ENCODE data around the gene SLC39A9.
"Not testable (repeated sequence)": the region's sequence is repeated elsewhere in the genome, so short reads cannot be mapped to it uniquely, and the experiment has no call there.

Gene SLC39A9

DNA sequence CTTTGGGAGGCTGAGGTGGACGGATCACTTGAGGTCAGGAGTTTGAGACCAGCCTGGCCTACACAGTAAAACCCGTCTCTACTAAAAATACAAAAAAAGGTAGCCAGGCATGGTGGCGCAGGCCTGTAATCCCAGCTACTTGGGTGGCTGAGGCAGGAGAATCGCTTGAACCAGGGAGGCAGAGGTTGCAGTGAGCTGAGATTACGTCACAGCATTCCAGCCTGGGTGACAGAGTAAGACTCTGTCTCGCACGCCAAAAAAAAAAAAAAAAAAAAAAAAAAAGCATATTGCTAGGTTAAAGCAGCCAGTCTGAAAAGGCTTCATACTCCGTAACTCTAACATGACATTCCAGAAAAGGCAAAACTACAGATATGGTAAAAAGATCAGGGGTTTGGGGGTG, 7.1 kb upstream of the SLC39A9 start:
- H3K4me3 Mint-ChIP-seq: peak overlapping the region; percentile 64
- H3K9me3 Mint-ChIP-seq (ENCODE audit: low read depth); H3K27me3 Mint-ChIP-seq; H3K27ac Mint-ChIP-seq: not testable (repeated sequence)
- H3K36me3 Mint-ChIP-seq: peaks cover 12% of the 10 kb centered on the region
- peaks cover 75% of the 10 kb centered on the region for H3K4me1 Mint-ChIP-seq (ENCODE audit: low read depth)

DNA sequence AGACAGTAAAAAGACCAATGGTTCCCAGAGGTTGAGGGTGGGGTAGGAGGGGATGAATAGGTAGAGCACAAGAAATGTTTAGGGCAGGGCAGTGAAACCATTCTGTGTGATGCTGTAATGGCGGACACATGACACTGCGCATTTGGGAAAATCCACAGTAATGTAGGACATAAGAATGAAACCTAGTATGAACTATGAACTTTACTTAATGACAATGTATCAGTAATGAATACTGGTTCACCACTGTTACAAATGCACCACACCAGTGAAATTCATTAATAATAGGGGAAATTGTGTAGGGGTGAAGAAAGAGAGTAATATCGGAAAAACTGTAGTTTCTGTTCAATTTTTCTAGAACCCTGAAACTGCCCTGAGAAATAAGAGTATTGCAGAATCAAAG, 6.0 kb upstream of the SLC39A9 start:
- Mint-ChIP-seq H3K9me3 (ENCODE audit: low read depth) (no peaks in the 10 kb centered on the region), H3K4me3 (peak overlapping the region; percentile 22), H3K27ac (peak overlapping the region; percentile 34), H3K27me3 (no peaks in the 10 kb centered on the region), H3K4me1 (ENCODE audit: low read depth) (peaks cover 76% of the 10 kb centered on the region), H3K36me3 (peaks cover 11% of the 10 kb centered on the region)

DNA sequence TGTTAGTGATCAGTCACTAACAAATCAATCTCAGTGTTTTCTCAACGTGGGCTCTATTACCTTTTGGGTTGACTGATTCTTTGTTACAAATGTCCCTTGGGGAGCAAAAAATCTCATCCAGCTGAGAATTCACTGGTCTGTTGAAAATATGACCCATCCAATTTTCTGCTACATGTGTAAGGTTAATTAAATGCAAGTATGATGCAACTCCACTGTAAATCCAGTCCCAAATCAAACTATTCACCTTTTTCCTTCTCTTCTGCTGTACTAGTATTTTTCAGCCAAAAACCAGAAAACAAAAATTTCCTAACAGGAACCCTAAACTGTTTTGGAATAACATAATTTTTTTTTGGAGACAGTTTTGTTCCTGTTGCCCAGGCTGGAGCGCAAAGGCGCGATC, 2.6 kb upstream of the SLC39A9 start:
- Mint-ChIP-seq H3K4me1 (ENCODE audit: low read depth) (peaks cover 72% of the 10 kb centered on the region), H3K9me3 (ENCODE audit: low read depth) (no peaks in the 10 kb centered on the region), H3K27me3 (no peaks in the 10 kb centered on the region), H3K4me3 (peak overlapping the region; percentile 98), H3K36me3 (peaks cover 7% of the 10 kb centered on the region), H3K27ac (peak overlapping the region; percentile 3)

DNA sequence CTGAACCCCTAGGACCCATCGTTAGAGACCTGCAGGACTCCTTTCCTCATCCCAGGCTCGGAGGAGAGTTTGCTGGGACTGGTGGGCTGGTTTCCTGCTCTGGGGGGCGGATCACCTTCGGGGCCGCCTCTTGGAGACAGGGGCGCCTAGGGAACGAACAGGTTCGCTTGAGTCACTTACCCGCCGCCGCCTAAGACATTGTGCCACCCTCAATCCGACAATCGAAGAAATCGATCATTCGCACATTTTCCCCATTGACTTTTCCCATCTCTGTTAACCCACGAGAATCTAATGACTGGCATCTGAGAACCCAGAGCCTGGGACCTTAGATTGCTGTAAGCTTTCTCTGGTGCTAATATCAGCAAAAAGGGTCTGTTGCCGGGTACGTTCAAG, 322 bp downstream of the SLC39A9 start:
- Mint-ChIP-seq H3K4me1 (ENCODE audit: low read depth) (peaks cover 65% of the 10 kb centered on the region), H3K27me3 (no peaks in the 10 kb centered on the region), H3K4me3 (peak overlapping the region; percentile 98), H3K9me3 (ENCODE audit: low read depth) (no peaks in the 10 kb centered on the region), H3K36me3 (peaks cover 5% of the 10 kb centered on the region), H3K27ac (peak overlapping the region; percentile 100)

DNA sequence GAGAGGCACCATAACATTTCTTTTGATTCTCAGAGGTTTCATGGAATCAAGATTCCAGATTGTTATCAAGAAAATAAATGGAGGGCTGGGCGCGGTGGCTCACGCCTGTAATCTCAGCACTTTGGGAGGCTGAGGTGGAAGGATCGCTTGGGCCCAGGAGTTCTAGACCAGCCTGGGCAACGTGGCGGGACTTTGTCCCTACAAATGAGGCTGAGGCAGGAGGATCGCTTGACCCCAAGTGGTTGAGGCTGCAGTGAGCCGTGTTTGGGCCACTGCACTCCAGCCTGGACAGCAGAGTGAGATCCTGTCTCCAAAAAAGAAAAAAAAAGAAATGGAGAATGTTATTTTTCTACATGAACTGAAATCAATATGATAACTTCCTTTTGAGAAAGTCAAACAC, 1.3 kb downstream of the SLC39A9 start:
- H3K9me3 Mint-ChIP-seq (ENCODE audit: low read depth): no peaks in the 10 kb centered on the region
- H3K36me3 Mint-ChIP-seq: peaks cover 9% of the 10 kb centered on the region
- H3K27me3 Mint-ChIP-seq: no peaks in the 10 kb centered on the region
- H3K4me3 Mint-ChIP-seq: peak overlapping the region; percentile 98
- H3K4me1 Mint-ChIP-seq (ENCODE audit: low read depth): peaks cover 67% of the 10 kb centered on the region
- no peak overlapping the region for H3K27ac Mint-ChIP-seq

DNA sequence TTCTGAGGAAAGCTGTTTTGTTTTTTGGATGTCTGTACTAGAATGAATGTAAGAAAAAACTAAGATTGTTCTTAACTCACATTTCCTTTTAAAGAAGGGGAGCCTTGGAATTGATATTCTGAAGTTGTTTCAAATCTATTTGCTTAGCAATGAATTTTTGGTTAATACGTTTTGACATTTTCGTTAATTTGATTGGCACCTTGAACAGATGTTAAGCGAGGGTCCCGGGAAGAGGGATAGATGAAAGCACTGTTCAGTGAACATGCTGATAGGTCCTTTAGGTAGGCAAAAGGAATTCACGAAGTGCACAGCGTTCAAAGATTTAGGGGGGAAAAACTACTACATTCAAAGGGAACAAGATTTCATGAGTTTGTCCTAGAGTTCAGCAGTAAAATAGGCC, 1.7 kb downstream of the SLC39A9 start:
- Mint-ChIP-seq H3K27me3 (no peaks in the 10 kb centered on the region), H3K4me3 (peak overlapping the region; percentile 98), H3K4me1 (ENCODE audit: low read depth) (peaks cover 67% of the 10 kb centered on the region), H3K9me3 (ENCODE audit: low read depth) (no peaks in the 10 kb centered on the region), H3K27ac (no peak overlapping the region), H3K36me3 (peaks cover 10% of the 10 kb centered on the region)

DNA sequence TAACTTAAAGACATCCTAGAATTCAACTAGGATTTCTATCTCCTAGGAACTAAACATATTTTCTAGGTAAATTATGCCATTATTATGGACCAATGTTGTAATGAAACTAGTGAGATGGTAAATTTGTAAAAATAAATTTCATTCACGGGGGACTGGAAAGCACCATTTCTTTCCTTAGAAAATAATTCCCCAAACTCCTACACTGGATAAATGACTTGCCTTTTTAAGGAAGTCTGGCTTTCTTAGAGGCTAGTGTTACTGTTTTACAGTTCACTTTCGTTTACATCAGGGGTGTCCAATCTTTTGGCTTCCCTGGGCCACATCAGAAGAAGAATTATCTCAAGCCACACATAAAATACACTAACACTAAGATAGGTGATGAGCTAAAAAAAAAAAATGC, 3.3 kb downstream of the SLC39A9 start:
- H3K4me1 Mint-ChIP-seq (ENCODE audit: low read depth): peaks cover 55% of the 10 kb centered on the region
- H3K36me3 Mint-ChIP-seq: peaks cover 7% of the 10 kb centered on the region
- no peak overlapping the region for H3K4me3 Mint-ChIP-seq
- no peak overlapping the region for H3K27ac Mint-ChIP-seq
- no peaks in the 10 kb centered on the region for H3K9me3 Mint-ChIP-seq (ENCODE audit: low read depth)
- H3K27me3 Mint-ChIP-seq: no peaks in the 10 kb centered on the region

DNA sequence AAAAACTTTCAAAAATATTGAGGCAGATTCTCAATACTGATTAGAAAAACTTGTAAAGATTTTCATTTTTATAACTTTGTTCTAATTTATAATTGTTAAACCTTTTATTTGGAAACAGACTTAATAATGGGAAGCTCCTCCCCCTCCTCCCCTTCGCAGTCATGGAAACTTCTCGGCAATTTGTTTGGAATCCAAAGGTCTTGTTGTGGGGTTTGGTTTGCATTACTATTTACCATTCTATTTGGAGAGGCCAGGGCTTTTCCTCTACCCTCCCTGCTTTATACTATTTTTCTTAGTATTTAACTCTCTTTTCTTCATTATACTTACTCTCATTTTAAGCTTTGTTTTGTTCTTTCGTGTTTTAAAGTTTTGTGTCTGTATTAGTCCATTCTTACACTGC, 6.0 kb downstream of the SLC39A9 start:
- Mint-ChIP-seq H3K4me1 (ENCODE audit: low read depth) (peaks cover 55% of the 10 kb centered on the region), H3K27me3 (no peaks in the 10 kb centered on the region), H3K4me3 (no peak overlapping the region), H3K9me3 (ENCODE audit: low read depth) (no peaks in the 10 kb centered on the region), H3K36me3 (peaks cover 7% of the 10 kb centered on the region), H3K27ac (peak overlapping the region; percentile 46)

DNA sequence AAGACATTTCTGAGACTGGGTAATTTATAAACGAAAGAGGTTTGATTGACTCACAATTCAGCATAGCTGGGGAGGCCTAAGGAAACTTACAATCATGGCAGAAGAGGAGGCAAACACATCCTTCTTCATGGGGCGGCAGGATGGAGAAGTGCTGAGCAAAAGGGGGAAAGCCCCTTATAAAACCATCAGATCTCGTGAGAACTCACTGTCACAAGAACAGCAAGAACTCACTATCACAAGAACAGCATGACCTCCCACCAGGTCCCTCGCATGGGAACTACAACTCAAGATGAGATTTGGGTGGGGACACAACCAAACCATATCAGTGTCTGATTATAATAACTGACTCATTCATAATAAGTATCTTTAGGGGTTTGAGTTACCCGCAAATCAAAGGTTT, 6.4 kb downstream of the SLC39A9 start:
- Mint-ChIP-seq H3K36me3 (peaks cover 7% of the 10 kb centered on the region), H3K9me3 (ENCODE audit: low read depth) (no peaks in the 10 kb centered on the region), H3K4me3 (no peak overlapping the region), H3K27me3 (no peaks in the 10 kb centered on the region), H3K27ac (peak overlapping the region; percentile 46), H3K4me1 (ENCODE audit: low read depth) (peaks cover 51% of the 10 kb centered on the region)

DNA sequence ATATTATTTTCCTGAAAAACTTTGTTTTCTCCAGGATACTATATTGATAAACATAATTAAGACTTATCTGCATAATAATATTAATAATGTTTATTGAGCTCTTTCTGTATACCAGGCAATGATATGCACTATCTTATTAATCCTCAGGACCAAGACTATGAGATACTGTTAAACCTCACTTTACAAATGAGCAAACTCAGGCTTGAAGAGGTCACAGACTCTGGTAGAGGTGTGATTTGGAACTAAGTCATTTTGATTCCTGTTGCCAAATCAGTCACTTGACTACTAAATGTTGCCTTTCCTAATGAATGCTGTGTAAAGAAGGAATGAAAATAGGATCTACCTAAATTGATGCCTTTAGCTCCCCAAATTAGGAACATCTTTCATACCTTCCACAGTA, 7.3 kb downstream of the SLC39A9 start:
- H3K27me3 Mint-ChIP-seq: no peaks in the 10 kb centered on the region
- H3K36me3 Mint-ChIP-seq: peaks cover 7% of the 10 kb centered on the region
- H3K9me3 Mint-ChIP-seq (ENCODE audit: low read depth): no peaks in the 10 kb centered on the region
- peaks cover 45% of the 10 kb centered on the region for H3K4me1 Mint-ChIP-seq (ENCODE audit: low read depth)
- H3K27ac Mint-ChIP-seq: no peak overlapping the region
- no peak overlapping the region for H3K4me3 Mint-ChIP-seq

DNA sequence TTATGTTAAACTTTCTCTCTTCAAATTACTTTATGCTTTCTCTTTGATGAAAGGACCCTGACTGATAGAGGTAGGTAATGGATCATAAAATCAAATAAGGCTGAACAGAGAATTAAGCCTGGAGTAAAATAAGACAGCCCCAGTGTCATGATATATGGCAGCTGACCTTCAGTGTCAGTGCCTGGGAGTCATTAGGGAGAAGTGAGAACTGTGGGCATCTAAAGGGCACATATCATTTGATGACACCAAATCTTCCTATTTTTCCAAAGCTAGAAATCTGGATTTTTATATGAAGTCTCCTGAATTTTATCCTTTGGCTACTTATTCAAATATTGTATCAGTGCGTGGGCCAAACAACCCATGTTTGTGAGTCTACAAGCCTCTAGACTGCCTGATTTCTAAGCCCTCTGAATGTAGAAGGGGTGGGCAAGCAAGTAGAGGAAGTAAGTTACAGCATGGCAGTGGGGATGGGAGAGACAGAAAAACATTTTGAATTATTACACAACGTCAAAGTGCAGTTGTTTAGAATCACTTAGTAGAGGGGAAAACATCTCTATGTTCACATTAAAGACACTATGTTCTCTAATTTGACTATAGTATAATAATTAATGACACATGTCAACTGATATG, 10.0 kb downstream of the SLC39A9 start:
- H3K4me1 Mint-ChIP-seq (ENCODE audit: low read depth): peaks cover 35% of the 10 kb centered on the region
- H3K4me3 Mint-ChIP-seq: no peak overlapping the region
- peaks cover 10% of the 10 kb centered on the region for H3K36me3 Mint-ChIP-seq
- no peaks in the 10 kb centered on the region for H3K9me3 Mint-ChIP-seq (ENCODE audit: low read depth)
- no peak overlapping the region for H3K27ac Mint-ChIP-seq
- no peaks in the 10 kb centered on the region for H3K27me3 Mint-ChIP-seq

DNA sequence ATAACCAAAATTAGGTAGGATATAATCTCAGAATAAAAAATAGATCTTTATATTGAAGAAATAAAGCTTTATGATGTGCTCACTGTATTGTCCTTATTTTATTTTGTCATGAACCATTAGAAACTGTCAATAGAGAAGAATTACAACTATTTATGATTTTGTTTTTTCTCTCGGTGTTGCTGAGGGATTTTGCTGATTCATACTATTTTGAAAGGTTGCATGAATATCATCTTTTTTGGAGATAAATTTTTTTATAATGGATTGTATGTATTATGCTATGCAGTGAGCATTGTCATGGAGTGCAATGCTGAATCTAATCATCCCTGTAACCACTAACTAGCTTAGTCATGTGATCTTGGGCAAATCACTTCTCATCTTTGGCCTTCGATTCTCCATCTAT, 15.0 kb downstream of the SLC39A9 start:
- Mint-ChIP-seq H3K36me3 (peaks cover 5% of the 10 kb centered on the region), H3K4me3 (no peak overlapping the region), H3K27me3 (no peaks in the 10 kb centered on the region), H3K27ac (no peak overlapping the region), H3K9me3 (ENCODE audit: low read depth) (no peaks in the 10 kb centered on the region), H3K4me1 (ENCODE audit: low read depth) (peaks cover 32% of the 10 kb centered on the region)

DNA sequence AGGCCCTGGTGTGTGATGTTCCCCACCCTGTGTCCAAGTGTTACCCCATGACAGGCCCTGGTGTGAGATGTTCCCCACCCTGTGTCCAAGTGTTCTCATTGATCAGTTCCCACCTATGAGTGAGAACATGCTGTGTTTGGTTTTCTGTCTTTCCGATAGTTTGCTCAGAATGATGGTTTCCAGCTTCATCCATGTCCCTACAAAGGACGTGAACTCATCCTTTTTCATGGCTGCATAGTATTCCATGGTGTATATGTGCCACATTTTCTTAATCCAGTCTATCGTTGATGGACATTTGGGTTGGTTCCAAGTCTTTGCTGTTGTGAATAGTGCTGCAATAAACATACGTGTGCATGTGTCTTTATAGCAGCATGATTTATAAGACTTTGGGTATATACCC, 17.6 kb downstream of the SLC39A9 start:
- H3K27ac Mint-ChIP-seq; H3K36me3 Mint-ChIP-seq; H3K4me3 Mint-ChIP-seq; H3K27me3 Mint-ChIP-seq; H3K9me3 Mint-ChIP-seq (ENCODE audit: low read depth): not testable (repeated sequence)
- H3K4me1 Mint-ChIP-seq (ENCODE audit: low read depth): peaks cover 51% of the 10 kb centered on the region

DNA sequence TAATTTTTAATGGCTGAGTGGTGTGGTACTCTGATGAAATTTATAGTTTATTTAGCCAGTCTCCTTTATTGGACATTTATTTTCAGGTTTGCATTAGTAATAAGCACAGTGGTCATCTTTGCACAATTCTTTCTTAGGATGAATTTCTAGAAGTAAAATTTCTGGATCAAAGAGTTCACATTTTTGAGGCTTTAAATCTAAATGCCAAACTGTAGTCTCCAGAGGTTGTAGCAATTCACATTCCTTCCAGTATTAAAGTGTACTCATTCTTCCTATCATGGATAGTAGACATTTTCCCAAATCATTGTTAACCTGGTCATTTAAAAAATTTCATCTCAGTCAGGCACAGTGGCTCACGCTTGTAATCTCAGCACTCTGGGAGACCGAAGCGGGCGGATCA, 24.8 kb downstream of the SLC39A9 start:
- Mint-ChIP-seq H3K27me3 (no peaks in the 10 kb centered on the region), H3K4me1 (ENCODE audit: low read depth) (peaks cover 28% of the 10 kb centered on the region), H3K4me3 (no peak overlapping the region), H3K9me3 (ENCODE audit: low read depth) (no peaks in the 10 kb centered on the region), H3K36me3 (peaks cover 22% of the 10 kb centered on the region), H3K27ac (no peak overlapping the region)

DNA sequence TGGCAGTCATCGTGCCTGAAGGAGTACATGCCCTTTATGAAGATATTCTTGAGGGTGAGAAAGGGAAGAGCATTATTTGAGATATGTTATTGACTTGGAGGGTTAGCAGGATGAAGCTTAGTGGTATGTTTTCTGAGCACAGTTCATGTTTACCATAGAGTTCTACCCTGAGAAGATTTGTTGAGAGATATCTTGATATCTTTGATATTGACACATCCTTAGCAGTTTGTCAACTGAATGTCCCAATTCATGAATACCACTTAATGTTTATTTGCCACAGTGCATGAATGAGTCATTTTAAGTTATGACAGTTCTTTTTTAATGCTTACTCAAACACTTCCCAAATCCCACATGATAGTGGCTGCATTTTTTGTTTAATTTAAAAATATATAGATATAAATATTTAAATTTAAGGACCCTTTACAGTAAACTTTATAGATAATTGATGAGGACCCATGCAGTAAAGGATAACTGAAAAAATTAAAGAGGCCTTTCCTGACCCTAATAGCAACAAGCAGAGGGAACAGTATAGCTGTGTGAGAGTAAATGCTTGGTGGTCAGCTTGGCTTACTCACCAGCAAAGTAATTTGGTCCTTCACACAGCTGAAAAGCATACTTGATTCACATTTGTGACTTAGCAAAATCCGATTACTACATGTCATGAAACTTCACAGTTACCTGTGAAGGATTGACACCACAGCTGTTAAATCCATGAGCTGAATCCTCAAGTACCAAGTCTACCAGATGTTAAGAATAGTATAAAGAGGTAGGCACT, 25.8 kb downstream of the SLC39A9 start:
- no peak overlapping the region for H3K4me3 Mint-ChIP-seq
- peaks cover 19% of the 10 kb centered on the region for H3K4me1 Mint-ChIP-seq (ENCODE audit: low read depth)
- no peak overlapping the region for H3K27ac Mint-ChIP-seq
- peaks cover 30% of the 10 kb centered on the region for H3K36me3 Mint-ChIP-seq
- H3K9me3 Mint-ChIP-seq (ENCODE audit: low read depth): no peaks in the 10 kb centered on the region
- no peaks in the 10 kb centered on the region for H3K27me3 Mint-ChIP-seq

DNA sequence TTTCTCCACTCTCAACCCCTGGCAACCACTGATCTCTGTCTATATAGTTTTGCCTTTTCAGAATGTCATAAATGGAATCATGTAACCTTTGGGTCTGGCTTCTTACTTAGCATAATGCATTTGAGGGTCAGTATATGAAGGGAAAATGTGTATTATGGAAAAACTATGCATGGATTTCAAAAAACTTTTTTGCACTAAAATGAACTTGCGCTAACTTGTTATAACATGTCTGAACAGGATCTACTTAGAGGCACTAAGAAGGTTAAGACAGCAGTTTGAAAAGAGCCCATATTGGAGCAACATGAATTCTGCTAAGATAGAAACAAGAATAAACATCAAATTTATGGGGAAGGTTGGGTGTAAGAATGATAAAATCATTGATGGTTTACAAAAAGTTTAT, 29.1 kb downstream of the SLC39A9 start:
- Mint-ChIP-seq H3K4me1 (ENCODE audit: low read depth) (peaks cover 7% of the 10 kb centered on the region), H3K36me3 (peaks cover 38% of the 10 kb centered on the region), H3K27me3 (no peaks in the 10 kb centered on the region), H3K27ac (no peak overlapping the region), H3K4me3 (no peak overlapping the region), H3K9me3 (ENCODE audit: low read depth) (no peaks in the 10 kb centered on the region)

All from activated naive CD8-positive, alpha-beta T cell (primary cell).